RPMI7951 (cell line): Measurements from ENCODE around the gene MR1. TPM values are rescaled to one million over a fixed set of nuclear protein-coding genes. Genes with fewer than 3 reads are reported as not detected.

Experiments
- DNase-seq: peaks from one replicate; pipeline ENCODE4 v3.0.0-alpha.2; 2012; ENCODE audit warnings: low read depth
- total RNA-seq: library from RNA; depleted of rRNA; stranded (reverse); fragments of >200 nt; shearing (Covaris generic); gene quantifications from 2 replicates; pipeline ENCODE4 v1.2.3, GENCODE V29; 2014

MR1 gene
- total RNA-seq, 1 experiment from 2014 or later = 13.3 TPM

DNA sequence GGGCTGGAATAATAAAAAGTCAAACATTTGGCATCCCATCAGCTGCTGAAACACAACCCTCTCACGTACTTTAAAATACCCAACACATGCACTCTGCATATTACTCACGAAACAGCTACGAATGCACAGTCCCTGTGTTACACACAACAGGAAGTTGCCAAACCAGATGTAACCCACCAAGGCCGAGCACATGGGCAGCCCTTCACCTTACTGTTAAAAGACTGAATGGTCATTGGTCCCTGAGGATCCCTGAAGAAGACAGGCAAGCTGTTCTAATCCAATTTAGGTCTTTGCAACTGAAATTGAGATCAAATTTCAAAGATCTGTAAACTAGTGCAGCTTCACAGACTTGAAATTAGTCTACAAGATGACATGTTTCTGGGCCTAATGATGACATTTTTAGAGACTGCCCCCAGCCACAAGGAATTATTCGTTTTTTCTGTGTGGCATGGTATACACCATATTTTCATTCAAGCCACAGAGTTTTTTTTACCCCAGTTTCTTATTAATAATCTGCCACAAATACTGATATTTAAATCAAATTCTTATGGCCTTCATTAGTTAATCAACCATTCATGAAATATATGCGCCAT lies 29.1 kb downstream of the MR1 start:
- no peak for DNase-seq

DNA sequence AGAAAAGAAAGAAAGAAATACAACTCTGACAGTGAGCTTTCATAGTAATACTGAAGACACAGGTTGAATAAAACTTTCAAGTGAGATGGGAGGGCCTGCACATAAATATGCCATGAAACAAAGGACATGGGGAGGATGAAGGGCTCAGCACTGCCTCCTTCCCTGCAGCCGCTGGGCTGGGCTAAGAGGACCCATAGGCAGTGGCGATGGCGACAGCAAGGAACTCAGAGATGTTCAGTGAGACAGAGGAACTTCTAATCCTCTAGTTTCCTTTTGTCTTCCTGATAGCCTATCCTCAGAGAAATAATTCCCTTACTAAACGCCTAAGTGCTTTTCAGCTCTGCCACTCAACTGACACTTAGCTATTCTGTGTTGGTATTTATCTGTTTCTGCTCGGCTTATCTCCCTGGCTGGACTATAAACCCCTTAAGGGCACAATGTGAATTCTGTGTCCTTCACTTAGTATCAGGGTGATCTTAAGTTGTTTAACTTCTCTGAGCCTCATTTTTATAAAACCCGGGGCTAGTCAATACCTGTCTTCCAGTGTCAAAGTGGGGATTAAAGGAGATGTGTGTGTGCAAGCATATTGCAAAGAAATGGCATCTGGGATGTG lies 30.3 kb downstream of the MR1 start:
- DNase-seq = no peak

GRCh38 chr1:181064702-181065101 lies 30.9 kb downstream of the MR1 start:
- no peak for DNase-seq

- DNase-seq = peak; percentile 89
Observed at GRCh38 chr1:181073638-181074037, 39.9 kb downstream of the MR1 start.

DNA sequence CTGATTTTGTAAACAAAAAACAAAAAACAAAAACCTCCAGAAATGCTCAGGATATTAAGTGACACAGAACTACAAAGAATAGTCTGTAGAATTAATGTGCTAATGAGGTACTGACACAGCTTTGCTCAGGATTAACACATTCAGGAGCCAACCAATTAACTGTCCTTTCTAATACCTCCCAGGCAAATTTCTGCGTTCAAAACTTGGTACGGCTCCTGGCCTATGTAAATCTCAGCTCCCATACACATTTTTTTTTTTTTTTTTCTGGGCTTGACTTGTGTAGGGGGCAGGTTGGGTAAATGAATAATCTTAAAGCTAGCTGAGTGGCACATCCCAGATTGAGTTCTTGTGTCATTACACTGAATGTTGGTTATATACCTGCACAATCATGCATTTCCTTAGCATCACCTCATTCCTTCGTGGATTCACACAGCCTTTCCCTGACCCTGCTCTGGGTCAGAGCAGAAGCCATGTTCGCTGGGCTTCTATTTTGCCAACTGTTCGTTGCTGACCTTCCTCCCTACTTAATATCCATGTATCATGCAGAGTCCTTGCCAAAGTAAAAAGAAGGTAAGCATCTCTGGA lies 42.1 kb downstream of the MR1 start:
- no peak for DNase-seq

DNA sequence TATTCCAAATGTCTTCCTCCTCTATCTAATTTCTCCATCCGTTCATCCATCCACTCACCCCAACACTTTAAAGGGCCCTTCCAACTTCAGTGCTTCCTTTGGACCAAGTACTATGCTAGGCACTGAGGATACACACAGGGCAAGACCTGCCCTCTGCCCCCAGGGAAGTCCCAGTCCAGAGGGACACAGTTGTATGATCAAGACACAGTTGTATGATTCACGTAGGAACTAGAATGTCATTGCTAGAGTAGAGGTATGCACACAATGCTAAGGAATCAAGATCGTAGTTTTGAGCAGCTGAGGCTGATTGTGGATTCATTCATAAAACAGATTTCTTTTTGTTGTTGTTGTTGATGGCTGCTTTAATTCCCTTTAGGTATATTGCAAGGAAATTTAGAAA lies 43.1 kb downstream of the MR1 start:
- no peak for DNase-seq

- DNase-seq = peak; percentile 59
Observed at GRCh38 chr1:181077576-181078242, 43.9 kb downstream of the MR1 start.

- DNase-seq = no peak
Observed at GRCh38 chr1:181079382-181079781, 45.6 kb downstream of the MR1 start.

DNA sequence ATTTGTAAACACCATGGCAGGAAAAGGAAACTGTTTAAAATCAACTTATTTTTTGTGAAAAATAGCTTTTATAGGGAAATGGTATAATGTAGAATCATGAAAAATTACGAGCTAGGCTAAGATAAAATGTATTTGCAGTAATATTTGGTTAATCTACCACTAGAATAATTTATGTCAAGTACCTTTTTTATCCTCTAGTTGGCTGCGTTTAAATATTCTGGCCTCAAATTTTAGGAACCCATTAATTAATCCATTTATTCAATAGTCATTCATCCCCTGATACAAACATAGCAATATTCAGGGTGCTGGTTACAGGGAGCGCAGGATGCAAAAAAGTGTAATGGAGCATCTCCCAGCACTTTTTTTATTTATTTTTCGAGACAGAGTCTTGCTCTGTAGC lies 46.1 kb downstream of the MR1 start:
- DNase-seq = no peak

DNA sequence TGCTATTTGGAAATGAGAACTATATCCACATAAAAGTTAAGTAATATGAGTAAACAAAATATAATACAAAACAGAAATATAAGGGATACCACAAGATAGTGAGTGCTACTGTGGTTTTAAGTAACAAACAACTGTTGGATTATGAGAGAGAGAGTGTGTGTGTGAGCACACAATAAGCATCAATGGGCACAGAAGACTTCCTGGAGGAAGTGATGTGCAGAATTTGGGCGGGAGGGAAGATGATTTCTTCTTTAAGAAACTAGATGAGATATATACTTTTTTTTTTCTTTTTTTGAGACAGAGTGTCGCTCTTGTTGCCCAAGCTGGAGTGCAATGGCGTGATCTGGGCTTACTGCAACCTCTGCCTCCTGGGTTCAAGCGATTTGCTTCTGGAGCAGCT lies 46.8 kb downstream of the MR1 start:
- DNase-seq = no peak

GRCh38 chr1:181081395-181081794 lies 47.6 kb downstream of the MR1 start:
- DNase-seq = no peak

- no peak for DNase-seq
Observed at GRCh38 chr1:181083842-181084605, 50.2 kb downstream of the MR1 start.

GRCh38 chr1:181084606-181084969 lies 50.8 kb downstream of the MR1 start:
- DNase-seq = no peak

DNA sequence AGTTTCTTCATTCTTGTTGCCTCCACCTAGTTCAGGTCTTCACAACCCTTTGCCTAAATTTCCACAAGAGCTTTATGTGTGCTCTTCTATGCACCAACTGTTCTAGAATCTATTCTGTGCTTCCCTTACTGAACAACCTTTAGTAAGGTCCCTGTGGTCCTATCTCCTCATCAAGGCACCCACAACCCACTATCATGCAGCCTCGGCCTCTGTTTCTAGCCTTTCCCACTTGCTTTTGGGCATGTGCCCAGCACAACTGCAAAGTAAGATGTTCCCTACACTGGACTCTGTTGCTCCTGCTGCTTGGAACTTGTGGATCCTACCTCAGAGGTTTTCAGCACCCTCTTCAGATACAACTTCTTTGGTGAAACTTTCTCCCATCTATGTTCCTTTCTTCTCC lies 52.3 kb downstream of the MR1 start:
- DNase-seq = no peak

DNA sequence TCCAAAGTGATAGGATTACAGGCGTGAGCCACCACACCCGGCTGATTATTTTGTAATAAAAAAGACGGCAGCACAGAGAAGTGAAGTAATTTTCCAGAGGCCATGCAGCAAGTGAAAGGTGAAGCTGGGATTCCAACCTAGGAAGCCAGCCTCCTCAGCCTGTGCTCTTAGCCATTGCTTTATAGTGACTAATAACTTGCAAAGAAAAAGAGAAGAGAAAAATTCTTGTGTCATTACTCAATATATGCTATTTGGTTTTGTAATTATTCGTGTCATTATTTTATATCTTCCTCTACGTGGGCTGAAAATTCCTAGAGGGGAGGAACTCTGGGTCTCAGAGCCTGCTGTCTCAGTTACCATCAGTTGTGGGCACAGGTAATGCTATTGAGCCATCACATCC lies 53.1 kb downstream of the MR1 start:
- no peak for DNase-seq

DNA sequence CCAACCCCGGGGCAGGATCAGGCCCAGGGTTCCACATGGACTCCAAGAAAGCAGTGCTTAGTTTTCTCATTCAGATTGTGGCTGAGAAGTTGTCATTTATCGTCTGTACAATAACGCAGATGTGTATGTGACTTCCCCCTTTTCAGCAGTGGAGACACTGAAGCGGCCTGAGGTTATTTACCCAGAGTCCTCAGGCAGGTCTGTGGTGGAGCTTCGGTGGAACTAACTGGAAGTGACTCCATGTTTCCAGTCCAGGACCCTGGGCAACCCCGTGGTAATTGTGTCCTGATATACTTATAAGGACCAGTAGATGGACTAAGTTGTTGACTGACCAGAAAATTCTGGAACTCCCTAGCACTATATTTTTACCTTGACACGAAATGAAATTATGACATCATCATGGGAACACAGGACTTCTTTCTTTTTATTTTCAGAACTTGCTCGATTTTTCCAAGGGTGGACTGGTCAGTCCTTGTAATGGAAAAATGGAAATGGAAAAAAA lies 53.7 kb downstream of the MR1 start:
- peak; percentile 58 for DNase-seq

GRCh38 chr1:181088079-181089016 lies 54.6 kb downstream of the MR1 start, which contains the start of gene IER5:
Gene IER5 (plus strand): TSS chr1:181088700. CDS start chr1:181088903, 203 bp downstream.
- DNase-seq = peak; percentile 95

DNA sequence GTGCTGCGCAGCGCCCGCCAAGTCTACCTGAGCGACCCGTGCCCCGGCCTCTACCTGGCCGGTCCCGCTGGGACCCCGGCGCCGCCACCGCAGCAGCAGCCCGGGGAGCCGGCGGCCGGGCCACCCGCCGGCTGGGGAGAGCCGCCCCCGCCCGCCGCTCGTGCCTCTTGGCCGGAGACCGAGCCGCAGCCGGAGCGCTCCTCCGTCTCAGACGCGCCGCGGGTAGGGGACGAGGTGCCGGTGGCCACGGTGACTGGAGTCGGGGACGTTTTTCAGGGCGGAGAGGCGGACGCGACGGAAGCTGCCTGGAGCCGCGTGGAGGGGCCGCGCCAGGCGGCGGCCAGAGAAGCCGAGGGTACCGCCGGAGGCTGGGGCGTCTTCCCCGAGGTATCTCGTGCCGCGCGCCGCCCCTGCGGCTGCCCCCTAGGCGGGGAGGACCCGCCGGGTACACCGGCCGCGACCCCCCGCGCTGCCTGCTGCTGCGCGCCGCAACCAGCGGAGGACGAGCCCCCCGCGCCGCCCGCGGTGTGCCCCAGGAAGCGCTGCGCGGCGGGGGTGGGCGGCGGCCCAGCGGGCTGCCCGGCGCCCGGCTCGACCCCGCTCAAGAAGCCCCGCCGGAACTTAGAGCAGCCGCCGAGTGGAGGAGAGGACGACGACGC lies 55.4 kb downstream of the MR1 start:
- DNase-seq = no peak

GRCh38 chr1:181089676-181090544 lies 56.1 kb downstream of the MR1 start:
- peak; percentile 78 for DNase-seq
